Effector memory CD4-positive, alpha-beta T cell (primary cell): ENCODE data around the gene NRXN2.

Experiments used
- DNase-seq, 3 donors: peaks; one replicate each; pipeline ENCODE4 v3.0.0-alpha.2; 2020
- H3K27ac ChIP-seq: 2 replicates; pipeline ENCODE4 v1.7.0; 2013; ENCODE audit warnings: mild to moderate bottlenecking, low read length, moderate library complexity; ENCODE audit not compliant: insufficient read depth, poor library complexity, severe bottlenecking
- H3K27me3 ChIP-seq: replicated peaks from 2 replicates; pipeline ENCODE4 v1.7.0; 2013; ENCODE audit warnings: mild to moderate bottlenecking, low read length; ENCODE audit not compliant: insufficient read depth, control insufficient read depth, poor library complexity, severe bottlenecking
- H3K36me3 ChIP-seq: 2 replicates; pipeline ENCODE4 v1.7.0; 2013; ENCODE audit warnings: mild to moderate bottlenecking, low read length, moderate library complexity; ENCODE audit not compliant: control insufficient read depth, insufficient read depth
- H3K4me1 ChIP-seq: 2 replicates; pipeline ENCODE4 v1.7.0; 2013; ENCODE audit warnings: low read length, mild to moderate bottlenecking; ENCODE audit not compliant: control insufficient read depth, insufficient read depth, poor library complexity, severe bottlenecking
- H3K4me3 ChIP-seq: 2 replicates; pipeline ENCODE4 v1.7.0; 2013; ENCODE audit warnings: low read length, low read depth, mild to moderate bottlenecking; ENCODE audit not compliant: insufficient read depth, poor library complexity, severe bottlenecking
- H3K9me3 ChIP-seq: 2 replicates; pipeline ENCODE4 v1.7.0; 2013; ENCODE audit warnings: mild to moderate bottlenecking, low read length, moderate library complexity; ENCODE audit not compliant: control insufficient read depth

The NRXN2 gene

DNA sequence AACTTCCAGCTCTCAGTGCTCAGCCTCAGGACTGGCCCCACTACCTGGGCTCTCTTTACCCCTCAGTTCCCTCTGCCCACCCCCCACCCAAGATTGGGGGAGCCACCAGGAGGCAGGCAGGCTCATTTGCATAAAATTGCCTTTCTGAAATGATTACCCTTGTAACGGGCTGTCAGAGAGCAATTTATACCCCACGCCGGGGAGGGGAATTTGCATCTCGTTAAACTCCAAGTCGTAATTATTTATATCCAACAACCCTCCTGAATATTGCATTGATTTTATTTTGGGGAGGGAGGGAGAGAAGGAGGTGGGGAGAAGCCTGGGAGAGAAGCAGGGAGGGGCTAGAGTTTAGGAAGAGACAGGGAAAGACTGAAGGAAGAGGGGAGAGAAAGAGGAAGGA is 8.3 kb downstream of the NRXN2 start:
- H3K9me3 ChIP-seq: no peaks in the 10 kb centered on the region
- H3K27me3 ChIP-seq: peaks cover 48% of the 10 kb centered on the region
- no peak overlapping the region for H3K4me3 ChIP-seq
- H3K27ac ChIP-seq: no peak overlapping the region
- no peak for DNase-seq
- peaks cover 12% of the 10 kb centered on the region for H3K4me1 ChIP-seq
- no peaks in the 10 kb centered on the region for H3K36me3 ChIP-seq

GRCh38 chr11:64713781-64714363 is 9.1 kb downstream of the NRXN2 start:
- Histone ChIP-seq H3K36me3 (no peaks in the 10 kb centered on the region), H3K27ac (no peak overlapping the region), H3K4me3 (no peak overlapping the region), H3K4me1 (peaks cover 12% of the 10 kb centered on the region), H3K27me3 (peaks cover 48% of the 10 kb centered on the region), H3K9me3 (no peaks in the 10 kb centered on the region)
- no peak for DNase-seq

- Histone ChIP-seq H3K4me3 (peak overlapping the region; percentile 22), H3K9me3 (no peaks in the 10 kb centered on the region), H3K4me1 (peaks cover 12% of the 10 kb centered on the region), H3K36me3 (no peaks in the 10 kb centered on the region), H3K27me3 (peaks cover 48% of the 10 kb centered on the region), H3K27ac (no peak overlapping the region)
- DNase-seq: no peak
Observed at GRCh38 chr11:64713016-64713707, 9.8 kb downstream of the NRXN2 start.

DNA sequence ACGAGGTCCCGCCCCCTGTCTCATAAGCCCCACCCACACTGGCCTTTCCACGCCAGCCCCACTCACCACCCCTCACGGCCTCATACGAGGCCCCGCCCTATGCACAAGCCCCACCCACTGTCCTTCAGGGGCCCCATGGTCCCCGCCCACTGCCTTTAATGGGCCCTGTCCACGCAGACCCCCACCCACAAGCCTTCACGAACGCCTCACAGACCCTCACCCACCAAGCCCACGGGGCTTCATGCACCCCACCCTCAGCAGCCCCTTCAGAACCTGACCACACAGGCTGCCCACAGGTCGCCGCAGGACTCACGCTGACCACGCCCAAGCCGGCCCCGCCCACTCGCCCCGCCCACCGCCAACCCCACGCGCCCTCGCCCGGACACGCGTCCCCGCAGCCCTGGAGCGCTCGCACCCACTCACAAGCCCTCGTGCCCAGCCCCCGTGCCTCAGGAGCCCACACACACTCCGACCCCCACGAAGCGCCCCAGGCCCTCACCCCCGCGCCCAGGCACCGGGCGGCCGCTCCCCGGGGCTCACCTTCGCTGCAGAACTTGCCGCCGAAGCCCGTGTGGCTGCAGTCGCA is 10.5 kb downstream of the NRXN2 start:
- peaks cover 44% of the 10 kb centered on the region for H3K27me3 ChIP-seq
- no peak overlapping the region for H3K27ac ChIP-seq
- peaks cover 12% of the 10 kb centered on the region for H3K4me1 ChIP-seq
- DNase-seq: no peak
- H3K4me3 ChIP-seq: no peak overlapping the region
- no peaks in the 10 kb centered on the region for H3K36me3 ChIP-seq
- H3K9me3 ChIP-seq: no peaks in the 10 kb centered on the region

- H3K4me3 ChIP-seq: no peak overlapping the region
- no peak for DNase-seq
- H3K36me3 ChIP-seq: no peaks in the 10 kb centered on the region
- no peak overlapping the region for H3K27ac ChIP-seq
- peaks cover 12% of the 10 kb centered on the region for H3K4me1 ChIP-seq
- peaks cover 40% of the 10 kb centered on the region for H3K27me3 ChIP-seq
- H3K9me3 ChIP-seq: no peaks in the 10 kb centered on the region
Observed at GRCh38 chr11:64711956-64712362, 11.0 kb downstream of the NRXN2 start.

DNA sequence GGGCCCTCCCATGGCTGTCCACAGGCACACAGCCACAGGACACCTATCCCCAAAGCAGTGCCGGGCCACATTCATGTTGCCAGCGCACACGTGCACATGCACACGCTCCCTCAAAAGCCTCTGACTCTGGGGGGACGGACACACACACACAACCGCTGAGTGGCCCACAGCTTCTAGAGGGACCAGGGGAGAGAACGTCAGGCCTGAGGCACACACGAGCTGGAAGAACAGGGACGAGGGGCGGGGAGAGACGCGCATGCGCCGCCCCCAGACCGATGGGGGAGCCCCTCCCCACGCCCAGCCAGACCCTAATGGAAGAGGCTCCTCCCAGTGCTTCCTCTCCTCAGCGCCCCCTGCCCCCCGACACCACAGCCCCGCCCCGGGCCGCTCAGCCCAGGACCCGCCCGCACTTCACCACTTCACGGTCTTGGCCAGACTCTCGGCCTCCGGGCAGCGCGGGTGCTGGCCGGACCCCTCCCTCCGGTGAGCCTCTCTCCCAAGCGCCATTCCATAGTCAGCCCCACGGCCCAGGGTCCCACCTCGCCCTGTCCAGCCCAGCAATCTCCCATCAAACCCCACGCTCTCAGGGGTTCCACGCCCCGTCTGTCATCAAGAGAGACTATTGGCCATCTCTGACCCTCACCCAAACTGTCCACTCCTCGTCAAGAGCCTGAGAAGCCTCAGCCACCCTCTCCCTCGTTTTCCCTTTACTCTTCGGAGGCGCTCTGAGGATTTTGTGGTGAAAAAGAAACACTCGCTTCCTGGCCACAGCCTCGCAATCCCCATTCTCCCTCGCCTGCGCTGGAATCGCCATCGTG is 11.7 kb downstream of the NRXN2 start:
- Histone ChIP-seq H3K4me3 (no peak overlapping the region), H3K27me3 (peaks cover 38% of the 10 kb centered on the region), H3K9me3 (no peaks in the 10 kb centered on the region), H3K4me1 (peaks cover 12% of the 10 kb centered on the region), H3K27ac (no peak overlapping the region), H3K36me3 (no peaks in the 10 kb centered on the region)
- no peak for DNase-seq

DNA sequence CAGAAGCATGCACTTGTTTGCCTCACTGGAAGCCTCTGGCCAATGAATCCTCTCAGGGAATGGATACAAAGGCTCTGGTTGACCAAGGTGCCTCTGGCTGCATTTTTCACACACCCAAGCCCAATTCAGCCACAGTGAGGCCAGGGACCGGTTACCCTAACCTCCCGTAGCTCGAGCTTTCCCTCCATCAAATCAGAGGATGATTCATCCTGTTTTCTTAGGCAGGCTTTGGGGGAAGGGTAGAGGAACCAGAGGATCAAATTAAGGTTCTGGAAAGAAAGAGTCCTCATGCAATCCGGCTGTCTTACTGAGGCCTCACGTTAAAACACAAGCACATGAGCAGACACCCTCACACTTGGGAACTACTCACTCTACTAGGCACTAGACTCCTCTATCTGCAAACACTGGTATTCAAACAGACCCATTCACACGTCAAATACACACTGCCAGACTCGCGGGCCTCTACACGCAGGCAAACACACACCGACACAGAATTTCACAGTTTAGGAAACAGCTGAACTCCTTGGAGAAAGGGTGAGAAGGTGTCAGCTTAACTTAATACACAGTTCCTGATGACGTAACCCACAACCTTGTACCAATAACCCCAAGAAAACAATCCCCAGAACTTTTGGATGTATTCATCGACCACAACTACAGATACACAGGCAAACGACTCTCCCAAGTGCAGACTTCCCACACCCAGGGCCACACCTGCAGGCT is 12.4 kb downstream of the NRXN2 start:
- Histone ChIP-seq H3K4me1 (peaks cover 12% of the 10 kb centered on the region), H3K36me3 (no peaks in the 10 kb centered on the region), H3K27ac (no peak overlapping the region), H3K4me3 (no peak overlapping the region), H3K9me3 (no peaks in the 10 kb centered on the region), H3K27me3 (peaks cover 38% of the 10 kb centered on the region)
- DNase-seq: no peak

DNA sequence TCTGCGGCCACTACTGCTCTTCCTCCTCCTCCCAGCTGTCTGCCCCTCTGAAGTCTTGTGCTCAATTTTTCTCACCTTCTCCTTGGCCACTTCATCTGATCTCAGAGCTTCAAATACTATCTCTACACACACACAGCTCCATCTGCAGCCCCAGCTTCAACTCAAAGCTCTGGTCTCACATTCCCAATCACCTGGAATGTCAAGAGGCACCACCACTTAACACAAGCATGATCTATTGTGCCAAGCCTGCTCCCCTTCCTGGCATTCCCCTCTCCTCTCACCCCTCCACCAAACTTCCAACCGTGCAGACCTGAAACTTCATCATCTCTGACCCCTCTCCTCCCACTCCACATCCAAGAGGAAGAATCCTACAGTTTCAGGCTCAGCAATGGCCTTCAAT is 17.5 kb downstream of the NRXN2 start:
- H3K27ac ChIP-seq: no peak overlapping the region
- H3K36me3 ChIP-seq: no peaks in the 10 kb centered on the region
- H3K27me3 ChIP-seq: peaks cover under 1% of the 10 kb centered on the region
- no peaks in the 10 kb centered on the region for H3K4me1 ChIP-seq
- no peaks in the 10 kb centered on the region for H3K9me3 ChIP-seq
- H3K4me3 ChIP-seq: no peak overlapping the region
- DNase-seq: no peak

DNA sequence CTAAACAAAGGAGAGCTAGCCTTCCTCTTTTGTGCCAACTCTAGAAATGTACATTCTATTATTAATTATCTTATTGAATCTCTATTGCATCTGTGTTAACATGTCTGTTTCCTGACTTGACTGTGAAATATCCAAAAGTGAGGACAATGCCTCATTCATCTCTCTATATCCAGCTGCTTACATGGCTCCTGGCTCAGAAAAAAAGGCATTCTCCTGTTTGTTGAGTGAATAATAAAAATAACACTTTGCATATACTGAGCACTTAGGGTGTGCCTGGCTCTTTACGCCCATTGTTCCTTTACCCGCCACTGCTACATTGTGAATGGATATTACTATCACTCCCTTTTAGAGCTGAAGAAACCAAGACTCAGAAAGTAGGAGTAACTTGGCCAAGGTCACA is 19.9 kb downstream of the NRXN2 start:
- Histone ChIP-seq H3K4me3 (no peak overlapping the region), H3K36me3 (no peaks in the 10 kb centered on the region), H3K27ac (no peak overlapping the region), H3K27me3 (no peaks in the 10 kb centered on the region), H3K9me3 (no peaks in the 10 kb centered on the region), H3K4me1 (no peaks in the 10 kb centered on the region)
- DNase-seq: no peak
